GF-D8 (cell line): ENCODE measurements around the gene EPHA6.

ENCODE experiments used
- DNase-seq: peaks from one replicate; lab custom pipeline; 2025; lab: John Stamatoyannopoulos, UW

EPHA6 gene

DNA sequence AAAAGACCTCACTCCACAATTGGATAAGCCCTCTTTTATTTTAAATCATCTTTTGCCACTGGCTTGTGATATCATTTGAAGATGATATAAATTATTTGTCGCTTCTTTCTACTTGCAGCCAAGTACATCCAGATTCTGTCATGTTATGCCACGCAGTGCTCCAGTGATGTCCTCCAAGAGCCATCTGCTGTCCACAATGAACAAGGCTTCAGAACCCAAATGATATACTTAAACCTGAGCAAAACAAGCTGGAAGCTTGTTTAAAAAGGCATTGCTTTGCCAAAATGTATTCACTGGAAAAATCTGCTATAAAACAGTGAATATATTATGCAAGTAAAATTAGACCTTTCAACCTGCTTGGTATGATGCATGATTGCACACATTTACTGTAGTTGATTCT, 891.4 kb downstream of the EPHA6 start:
- DNase-seq, result no peak

GRCh38 chr3:97706226-97706625, 891.8 kb downstream of the EPHA6 start:
- no peak for DNase-seq

GRCh38 chr3:97711654-97712053, 897.3 kb downstream of the EPHA6 start:
- DNase-seq, result no peak

DNA sequence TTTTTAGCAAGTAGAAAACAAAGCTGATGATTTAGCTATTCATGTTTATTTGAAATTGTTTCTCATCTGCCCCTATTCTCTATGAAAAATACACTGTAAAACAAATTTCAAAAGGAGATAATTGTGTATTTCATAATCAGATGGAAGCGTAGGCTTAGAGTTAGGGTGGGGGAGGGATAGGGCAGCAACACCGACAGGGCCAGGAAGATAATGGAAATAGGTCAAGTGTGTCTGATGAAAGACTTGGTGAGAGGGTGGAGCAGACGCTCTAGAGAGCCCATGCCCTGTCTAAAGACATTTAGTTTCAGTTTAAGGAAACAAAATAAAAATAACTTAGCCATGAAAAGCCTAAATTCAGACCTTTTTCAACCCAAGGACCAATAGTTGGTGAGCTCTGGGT, 898.5 kb downstream of the EPHA6 start:
- DNase-seq, result no peak

GRCh38 chr3:97713634-97714033, 899.2 kb downstream of the EPHA6 start:
- no peak for DNase-seq

DNA sequence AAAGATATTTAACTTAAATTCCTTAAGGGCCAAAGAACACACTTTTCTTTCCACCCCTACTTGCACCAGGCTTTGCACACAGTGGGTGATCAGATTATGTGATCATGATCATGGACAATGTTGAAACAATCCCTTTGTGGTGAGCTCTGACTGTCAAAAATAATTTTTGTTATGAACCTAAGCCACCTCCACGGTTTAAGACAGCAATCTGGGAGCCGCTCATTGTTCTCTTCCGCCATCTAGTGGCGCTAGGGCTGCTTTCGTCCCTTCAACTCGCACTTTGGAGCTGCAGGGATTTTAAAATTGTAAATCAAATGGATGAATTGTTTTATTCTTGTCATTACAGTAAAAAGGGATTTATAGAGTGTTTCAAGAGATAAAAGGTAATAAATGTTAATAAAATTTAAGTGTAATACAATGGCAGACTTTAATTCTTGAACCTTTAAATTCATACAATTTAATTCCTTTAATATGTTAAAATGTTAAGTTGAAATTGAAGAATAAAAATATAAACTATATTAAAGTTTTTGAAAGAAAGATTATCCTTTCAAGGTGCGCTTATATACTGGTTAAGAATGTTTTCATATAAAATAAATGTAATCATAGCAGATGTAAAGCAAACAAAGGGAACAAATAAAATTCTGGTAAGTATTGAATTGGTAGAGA, 904.9 kb downstream of the EPHA6 start:
- no peak for DNase-seq

- DNase-seq, result no peak
Measured at GRCh38 chr3:97720417-97720816, 906.0 kb downstream of the EPHA6 start.

- no peak for DNase-seq
Measured at GRCh38 chr3:97721446-97721845, 907.1 kb downstream of the EPHA6 start.

DNA sequence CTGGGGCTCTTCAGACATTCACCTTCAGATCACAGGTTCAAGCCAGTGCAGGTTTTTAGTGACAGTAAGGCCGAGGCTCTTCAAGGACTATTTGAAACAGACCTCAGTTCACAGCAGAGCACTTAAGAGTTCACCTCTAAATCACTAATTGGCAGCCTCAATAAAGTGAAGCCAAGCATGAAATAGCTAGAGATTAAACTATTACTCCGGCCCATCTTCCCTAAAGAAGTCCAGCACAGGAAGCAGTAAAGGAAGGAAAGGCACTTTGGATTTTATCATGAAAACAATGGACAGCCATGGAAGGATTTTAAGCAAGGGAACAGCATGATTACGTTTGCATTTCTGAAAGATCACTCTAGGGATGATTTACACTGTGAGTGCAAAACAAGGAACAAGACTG, 922.5 kb downstream of the EPHA6 start:
- DNase-seq, result no peak

GRCh38 chr3:97738761-97739160, 924.4 kb downstream of the EPHA6 start:
- DNase-seq, result no peak

GRCh38 chr3:97742036-97742435, 927.6 kb downstream of the EPHA6 start:
- DNase-seq, result no peak

- no peak for DNase-seq
Measured at GRCh38 chr3:97744289-97744688, 929.9 kb downstream of the EPHA6 start.

DNA sequence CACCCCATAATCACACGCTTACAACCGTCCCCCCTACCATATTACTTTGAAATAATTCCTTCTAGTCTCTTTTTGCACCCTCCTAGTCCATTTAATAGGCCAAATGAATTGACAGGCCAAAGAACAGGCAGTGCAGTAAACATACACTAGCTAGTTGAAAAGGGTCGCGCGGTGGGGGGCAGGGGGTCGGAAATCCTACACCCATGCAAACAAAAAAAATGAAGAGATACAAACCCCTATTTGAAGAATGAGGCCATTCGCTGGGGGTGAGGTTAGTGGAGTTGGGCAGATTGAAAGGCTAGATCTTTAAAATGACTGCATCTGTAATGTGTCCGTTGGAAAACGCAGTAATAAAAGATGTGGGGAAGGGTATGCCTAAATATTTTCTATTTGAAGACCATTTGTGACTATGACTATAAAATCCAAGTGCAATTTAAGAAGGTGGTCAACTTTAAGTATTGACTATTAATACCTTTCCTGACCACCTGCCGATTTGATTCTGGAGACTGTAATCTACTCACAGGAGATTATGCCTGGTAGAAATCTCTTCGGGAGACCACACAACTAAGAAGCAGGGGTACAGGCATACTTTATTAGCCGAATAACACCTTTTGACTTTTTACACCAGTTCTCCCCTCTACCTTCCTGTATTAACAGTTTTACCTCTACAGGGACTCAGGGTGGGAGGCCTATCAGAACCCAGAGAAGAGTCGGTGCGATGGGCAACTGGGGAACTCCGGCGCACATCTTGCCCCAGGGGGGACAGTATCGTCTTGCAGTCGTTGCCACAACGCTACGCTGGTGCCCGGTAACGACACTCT, 949.4 kb downstream of the EPHA6 start:
- no peak for DNase-seq

- DNase-seq, result peak; percentile 58
Measured at GRCh38 chr3:97764407-97765238, 950.2 kb downstream of the EPHA6 start, which contains the start of gene ARL6. ARL6 (plus strand) TSS chr3:97764758; CDS start chr3:97768108, 3,350 bp downstream.

DNA sequence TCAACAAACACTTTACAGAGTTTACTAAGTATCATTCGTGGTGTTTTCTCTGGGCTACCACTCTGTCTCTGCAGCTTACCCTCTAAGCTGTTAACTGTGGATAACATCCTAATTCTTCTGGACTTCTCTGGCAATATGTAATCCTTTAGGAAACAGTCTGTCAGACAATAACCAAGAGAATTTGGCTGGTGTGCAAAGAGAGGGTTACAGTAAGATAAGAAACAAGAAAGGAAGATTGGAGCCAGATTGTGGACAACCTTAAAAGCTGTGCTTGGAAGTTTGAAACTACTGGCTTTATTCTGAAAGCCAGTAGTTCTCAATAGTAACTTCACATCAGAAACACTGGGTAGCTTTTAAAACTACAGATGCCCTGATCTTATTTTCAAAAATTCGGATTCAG, 950.9 kb downstream of the EPHA6 start:
- DNase-seq, result no peak

DNA sequence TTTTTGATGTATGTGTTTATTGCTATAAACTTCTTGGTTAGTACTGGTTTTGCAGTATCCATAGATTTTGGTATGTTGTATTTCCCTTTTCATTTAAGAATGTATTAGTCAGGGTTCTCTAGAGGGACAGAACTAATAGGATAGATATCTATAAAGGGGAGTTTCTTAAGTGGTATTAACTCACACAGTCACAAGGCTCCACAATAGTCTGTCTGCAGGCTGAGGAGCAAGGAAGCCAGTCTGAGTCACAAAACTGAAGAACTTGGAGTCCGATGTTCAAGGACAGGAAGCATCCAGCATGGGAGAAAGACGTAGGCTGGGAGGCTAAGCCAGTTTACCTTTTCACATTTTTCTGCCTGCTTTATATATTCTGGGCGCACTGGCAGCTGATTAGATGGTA, 958.5 kb downstream of the EPHA6 start:
- no peak for DNase-seq

DNA sequence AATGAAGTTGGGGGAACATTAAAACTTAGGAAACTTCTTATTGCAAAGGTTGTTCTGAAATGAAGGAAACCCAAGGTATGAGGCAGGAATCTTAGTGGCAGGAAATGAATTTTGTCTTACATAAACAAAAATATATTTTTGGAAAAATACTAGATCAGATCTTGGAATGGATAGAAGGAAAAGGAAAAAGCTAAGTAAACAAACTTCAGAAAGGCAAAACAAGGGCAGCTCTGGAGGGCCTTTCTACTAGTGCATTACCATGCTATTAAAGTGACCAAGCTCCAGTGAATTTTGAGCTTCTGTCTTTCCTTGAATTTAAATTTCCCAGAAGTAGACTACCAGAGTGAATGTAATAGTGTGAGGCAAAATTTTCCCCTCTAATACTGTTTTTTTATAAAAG, 963.8 kb downstream of the EPHA6 start:
- no peak for DNase-seq

DNA sequence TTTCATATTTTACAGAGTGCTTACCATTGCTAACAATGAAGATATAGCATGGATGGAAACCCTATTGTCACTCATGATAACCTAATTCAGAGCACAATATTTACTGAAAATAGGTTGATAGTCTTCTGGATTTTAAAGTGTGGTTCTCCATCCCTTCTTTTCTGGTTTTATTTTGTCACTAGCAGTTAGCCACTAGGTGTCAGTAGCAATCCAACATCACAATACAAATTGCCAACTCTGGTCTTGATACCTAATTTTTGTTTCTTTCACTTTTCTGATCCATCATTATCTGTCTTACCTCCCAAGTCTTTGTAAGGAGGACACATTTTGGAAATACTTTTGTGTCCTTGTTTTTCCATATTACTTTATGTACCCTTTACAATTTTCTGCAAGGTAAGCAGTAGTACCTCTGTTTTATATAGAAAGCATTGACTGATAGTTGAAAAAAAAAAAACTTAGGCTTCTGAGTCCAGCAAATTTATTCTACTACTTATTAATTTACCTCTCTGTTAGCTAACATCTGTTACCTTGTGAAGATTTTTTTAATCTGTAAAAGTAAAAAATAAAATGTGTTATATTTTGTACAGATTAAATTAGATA, 979.1 kb downstream of the EPHA6 start:
- DNase-seq, result no peak

DNA sequence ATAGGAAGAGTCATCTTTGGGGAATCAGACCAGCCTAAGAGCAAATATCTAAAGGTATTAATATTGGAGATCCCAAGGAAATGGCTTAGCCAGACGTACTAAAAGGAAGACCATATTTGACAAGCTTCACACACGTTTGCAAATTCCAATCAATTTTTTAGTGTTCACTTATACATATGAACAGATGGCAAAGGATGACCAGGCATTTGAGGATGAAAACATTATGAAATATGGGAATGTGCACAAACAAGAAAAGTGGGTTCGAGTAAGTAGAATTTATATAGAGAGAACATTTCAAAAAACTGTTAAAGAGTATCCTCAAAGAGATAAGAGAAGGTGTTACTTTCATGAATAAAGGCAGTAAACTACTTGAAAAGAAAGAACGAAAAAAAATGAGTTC, 981.6 kb downstream of the EPHA6 start:
- DNase-seq, result no peak
